Measurements from ENCODE around the gene TBK1.

Gene TBK1

GRCh38 chr12:64528616-64529015 is 76.7 kb downstream of the TBK1 start:
- no peak overlapping the region for H3K27ac ChIP-seq
- no peaks in the 10 kb centered on the region for H3K27me3 ChIP-seq (ENCODE audit: insufficient read depth, low read depth, severe bottlenecking)
- H3K9me3 ChIP-seq (ENCODE audit: severe bottlenecking), result no peaks in the 10 kb centered on the region
- no peak overlapping the region for H3K4me3 ChIP-seq (ENCODE audit: low read depth, low read length)
- TF ChIP-seq CTCF (IDR thresholded peaks at IDR 0.05; ENCODE audit: low read depth, low read length), result no peak
- DNase-seq, result peak; percentile 15
- H3K36me3 ChIP-seq, result no peaks in the 10 kb centered on the region

- no peak for TF ChIP-seq CTCF (IDR thresholded peaks at IDR 0.05; ENCODE audit: low read depth, low read length)
- no peak overlapping the region for H3K27ac ChIP-seq
These were observed 78.6 kb downstream of the TBK1 start for GRCh38 chr12:64530566-64530965.

GRCh38 chr12:64531665-64532334 is 79.9 kb downstream of the TBK1 start:
- H3K36me3 ChIP-seq, result no peaks in the 10 kb centered on the region

More at GRCh38 chr12:64530566-64530965, 78.6 kb downstream of the TBK1 start:
- Histone ChIP-seq H3K4me3 (ENCODE audit: low read depth, low read length) (no peak overlapping the region), H3K36me3 (no peaks in the 10 kb centered on the region), H3K27me3 (ENCODE audit: insufficient read depth, low read depth, severe bottlenecking) (no peaks in the 10 kb centered on the region), H3K9me3 (ENCODE audit: severe bottlenecking) (no peaks in the 10 kb centered on the region)
- DNase-seq, result no peak

GRCh38 chr12:64532734-64533351 is 80.9 kb downstream of the TBK1 start:
- no peaks in the 10 kb centered on the region for H3K9me3 ChIP-seq (ENCODE audit: severe bottlenecking)
- TF ChIP-seq CTCF (IDR thresholded peaks at IDR 0.05; ENCODE audit: low read depth, low read length), result no peak
- H3K27ac ChIP-seq, result no peak overlapping the region
- no peaks in the 10 kb centered on the region for H3K27me3 ChIP-seq (ENCODE audit: insufficient read depth, low read depth, severe bottlenecking)
- no peak for DNase-seq
- H3K4me3 ChIP-seq (ENCODE audit: low read depth, low read length), result no peak overlapping the region
- no peaks in the 10 kb centered on the region for H3K36me3 ChIP-seq

More at GRCh38 chr12:64531665-64532334, 79.9 kb downstream of the TBK1 start:
- no peak for DNase-seq
- Histone ChIP-seq H3K27ac (no peak overlapping the region), H3K9me3 (ENCODE audit: severe bottlenecking) (no peaks in the 10 kb centered on the region), H3K27me3 (ENCODE audit: insufficient read depth, low read depth, severe bottlenecking) (no peaks in the 10 kb centered on the region), H3K4me3 (ENCODE audit: low read depth, low read length) (no peak overlapping the region)
- no peak for TF ChIP-seq CTCF (IDR thresholded peaks at IDR 0.05; ENCODE audit: low read depth, low read length)

- Histone ChIP-seq H3K36me3 (no peaks in the 10 kb centered on the region), H3K4me3 (ENCODE audit: low read depth, low read length) (no peak overlapping the region), H3K9me3 (ENCODE audit: severe bottlenecking) (no peaks in the 10 kb centered on the region), H3K27ac (no peak overlapping the region), H3K27me3 (ENCODE audit: insufficient read depth, low read depth, severe bottlenecking) (no peaks in the 10 kb centered on the region)
- no peak for DNase-seq
- TF ChIP-seq CTCF (IDR thresholded peaks at IDR 0.05; ENCODE audit: low read depth, low read length), result no peak
These were observed 82.8 kb downstream of the TBK1 start for GRCh38 chr12:64534672-64535199.

All from WERI-Rb-1 (cell line).